ENCODE measurements around the gene SBNO2.
A peak's percentile ranks its signal among the peaks of the same experiment; 100 is the strongest.

SBNO2 gene

DNA sequence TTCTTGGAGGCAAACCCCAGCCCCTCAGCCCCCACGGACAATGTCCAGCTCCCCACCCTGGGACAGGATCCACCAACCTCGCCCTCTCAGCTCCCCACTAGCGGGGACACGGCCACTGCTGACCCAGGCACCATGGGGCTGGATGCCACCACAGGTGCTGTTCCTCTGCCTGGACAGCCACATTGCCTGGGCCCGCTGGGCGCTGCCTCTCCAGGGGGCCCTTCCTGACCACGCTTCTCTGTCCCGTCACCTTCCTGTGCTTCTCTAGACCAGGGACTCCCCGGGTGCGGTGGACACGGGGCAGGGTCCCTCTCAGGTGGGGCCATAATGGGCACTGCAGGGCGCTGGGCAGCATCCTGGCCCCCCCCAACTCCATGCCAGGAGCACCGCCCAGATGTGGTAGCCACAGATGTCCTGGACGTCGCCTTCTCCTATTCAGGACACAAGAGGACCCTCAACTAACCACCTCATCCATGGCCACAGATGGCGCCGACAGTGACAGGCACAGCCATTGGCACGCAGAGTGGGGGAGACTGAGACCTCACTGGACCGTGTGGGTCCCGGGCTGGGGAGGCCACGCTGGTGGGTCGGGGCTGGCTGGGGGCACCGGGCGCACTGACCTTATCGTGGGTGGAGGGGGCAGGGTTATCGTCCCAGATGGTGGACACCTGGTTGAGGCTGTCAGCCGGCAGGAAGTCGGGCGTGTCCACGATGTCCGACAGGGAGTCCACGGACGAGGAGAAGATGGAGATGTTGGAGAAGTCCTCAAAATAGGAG, 46.9 kb downstream of the SBNO2 start:
- TF ChIP-seq, protein P1, sequence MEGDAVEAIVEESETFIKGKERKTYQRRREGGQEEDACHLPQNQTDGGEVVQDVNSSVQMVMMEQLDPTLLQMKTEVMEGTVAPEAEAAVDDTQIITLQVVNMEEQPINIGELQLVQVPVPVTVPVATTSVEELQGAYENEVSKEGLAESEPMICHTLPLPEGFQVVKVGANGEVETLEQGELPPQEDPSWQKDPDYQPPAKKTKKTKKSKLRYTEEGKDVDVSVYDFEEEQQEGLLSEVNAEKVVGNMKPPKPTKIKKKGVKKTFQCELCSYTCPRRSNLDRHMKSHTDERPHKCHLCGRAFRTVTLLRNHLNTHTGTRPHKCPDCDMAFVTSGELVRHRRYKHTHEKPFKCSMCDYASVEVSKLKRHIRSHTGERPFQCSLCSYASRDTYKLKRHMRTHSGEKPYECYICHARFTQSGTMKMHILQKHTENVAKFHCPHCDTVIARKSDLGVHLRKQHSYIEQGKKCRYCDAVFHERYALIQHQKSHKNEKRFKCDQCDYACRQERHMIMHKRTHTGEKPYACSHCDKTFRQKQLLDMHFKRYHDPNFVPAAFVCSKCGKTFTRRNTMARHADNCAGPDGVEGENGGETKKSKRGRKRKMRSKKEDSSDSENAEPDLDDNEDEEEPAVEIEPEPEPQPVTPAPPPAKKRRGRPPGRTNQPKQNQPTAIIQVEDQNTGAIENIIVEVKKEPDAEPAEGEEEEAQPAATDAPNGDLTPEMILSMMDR (IDR thresholded peaks at IDR 0.05; ENCODE audit: low read depth, low read length): no peak
- DNase-seq (ENCODE audit: extremely low read depth, low read depth): no peak

DNA sequence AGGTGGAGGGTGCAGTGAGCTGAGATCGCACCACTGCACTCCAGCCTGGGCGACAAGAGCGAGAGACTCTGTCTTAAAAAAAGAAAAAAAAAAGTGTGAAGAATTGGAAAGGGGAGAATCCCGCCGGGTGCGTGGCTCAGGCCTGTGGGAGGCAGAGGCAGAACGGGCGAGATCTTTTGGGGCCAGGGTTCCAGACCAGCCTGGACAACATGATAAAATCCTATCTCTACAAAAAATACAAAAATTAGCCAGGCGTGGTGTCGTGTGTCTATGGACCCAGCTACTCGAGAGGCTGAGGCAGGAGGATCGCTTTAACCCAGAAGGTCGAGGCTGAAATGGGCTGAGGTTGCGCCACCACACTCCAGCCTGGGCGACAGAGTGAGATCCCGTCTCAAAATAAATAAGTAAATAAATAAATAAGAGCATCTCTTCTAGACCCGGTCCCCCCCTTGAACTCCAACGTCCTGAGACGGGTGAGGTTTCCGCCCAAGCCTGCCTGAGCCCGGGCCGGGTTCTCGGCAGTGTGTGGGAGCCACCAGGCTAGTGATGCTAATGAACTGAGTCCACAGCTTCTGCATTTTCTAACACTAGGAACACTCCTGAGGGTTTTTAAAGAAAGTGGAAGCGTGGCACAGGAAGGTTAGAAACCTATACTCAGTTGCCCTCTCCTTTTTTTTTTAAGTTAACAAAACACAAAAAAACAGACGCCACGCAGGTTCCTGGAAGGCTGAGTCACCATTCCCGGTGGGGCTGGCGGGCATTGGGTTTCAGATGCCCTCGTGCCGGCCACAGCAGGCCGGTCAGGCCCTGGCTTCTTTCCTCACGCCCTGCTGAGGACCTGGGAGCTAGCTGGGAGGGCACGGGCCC, 48.2 kb downstream of the SBNO2 start:
- DNase-seq (ENCODE audit: extremely low read depth, low read depth): no peak

DNA sequence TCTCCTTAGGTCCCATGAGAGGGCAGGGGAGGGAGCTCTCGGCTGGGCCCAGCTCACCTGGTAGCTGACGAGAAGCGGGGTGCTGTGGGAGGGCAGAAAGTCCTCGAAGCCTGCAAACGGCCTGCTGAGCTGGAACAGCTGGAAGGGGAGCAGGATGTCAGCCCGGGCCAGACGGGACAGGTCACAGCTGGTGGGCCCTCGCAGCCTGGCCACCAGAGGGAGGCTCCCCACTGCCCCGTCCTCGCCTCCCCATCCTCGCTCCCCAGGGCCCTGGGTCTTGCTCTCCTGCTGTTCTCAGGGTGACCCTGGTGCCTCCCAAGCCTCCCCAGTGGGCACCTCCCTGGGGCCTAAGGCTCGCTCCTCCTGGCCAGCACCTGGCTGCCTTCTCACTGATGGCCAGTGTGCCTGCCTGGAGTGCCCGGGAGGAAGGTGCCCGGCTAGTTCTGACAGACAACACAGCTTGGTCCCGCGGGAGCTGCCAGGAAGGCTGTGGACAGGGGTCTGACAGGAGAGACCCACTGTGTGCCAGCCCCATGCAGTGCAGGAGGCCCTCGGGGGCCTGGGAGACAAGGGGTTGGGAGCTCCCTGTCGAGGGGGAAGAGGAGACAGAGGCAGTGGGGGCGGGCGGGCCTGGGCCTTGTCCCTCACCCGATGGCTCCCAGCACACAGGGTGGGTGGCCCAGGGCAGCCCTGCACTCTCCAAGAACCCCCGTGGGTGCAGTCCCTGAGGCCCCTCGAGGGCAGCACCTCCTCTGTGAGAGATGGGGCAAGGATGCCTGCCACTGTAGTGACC, 50.0 kb downstream of the SBNO2 start:
- DNase-seq (ENCODE audit: extremely low read depth, low read depth): no peak
- TF ChIP-seq, protein P1 (IDR thresholded peaks at IDR 0.05; ENCODE audit: low read depth, low read length): no peak

More for the DNA sequence above, 48.2 kb downstream of the SBNO2 start:
- TF ChIP-seq, protein P1 (IDR thresholded peaks at IDR 0.05; ENCODE audit: low read depth, low read length): no peak

DNA sequence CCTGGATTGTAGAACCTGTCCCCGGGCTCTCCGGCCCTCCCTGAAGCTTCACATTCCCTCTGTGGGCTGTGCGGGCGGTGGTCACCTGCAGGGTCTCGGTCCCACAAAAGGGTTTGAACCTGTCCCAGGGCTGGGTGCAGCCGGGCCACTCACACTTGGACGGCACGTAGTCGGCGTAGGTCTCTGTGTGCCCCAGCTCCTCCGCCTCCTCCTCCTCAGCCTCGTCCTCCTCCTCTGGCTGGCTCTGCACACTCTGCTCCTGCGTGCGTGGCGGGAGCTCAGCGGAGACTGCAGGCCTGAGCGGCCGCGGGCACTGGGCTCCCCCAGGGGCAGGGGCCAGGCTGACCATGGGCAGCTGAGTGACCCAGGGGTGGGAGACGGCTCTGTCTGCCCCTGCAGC, 50.7 kb downstream of the SBNO2 start:
- no peak for DNase-seq (ENCODE audit: extremely low read depth, low read depth)
- TF ChIP-seq, protein P1 (IDR thresholded peaks at IDR 0.05; ENCODE audit: low read depth, low read length): no peak

DNA sequence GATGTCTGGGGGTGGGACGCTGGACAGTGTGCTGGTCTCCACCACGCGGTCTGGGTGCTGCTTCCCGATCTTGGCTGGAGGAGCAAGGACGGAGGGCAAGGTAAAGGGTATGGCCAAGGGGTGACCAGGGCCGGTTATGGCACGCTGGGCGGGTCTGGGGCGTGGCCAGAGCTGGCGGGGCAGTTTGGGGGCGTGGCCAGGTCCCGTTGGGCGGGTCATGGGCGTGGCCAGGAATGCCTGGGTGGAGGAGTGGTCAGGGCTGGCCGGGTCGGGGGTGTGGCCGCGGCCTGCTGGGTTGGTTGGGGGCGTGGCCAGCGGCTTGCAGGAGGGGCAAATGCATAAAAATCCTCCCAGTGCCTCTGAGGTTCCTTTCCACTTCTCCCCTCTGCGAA, 51.1 kb downstream of the SBNO2 start:
- DNase-seq (ENCODE audit: extremely low read depth, low read depth): peak; percentile 60
- TF ChIP-seq, protein P1 (IDR thresholded peaks at IDR 0.05; ENCODE audit: low read depth, low read length): no peak

DNA sequence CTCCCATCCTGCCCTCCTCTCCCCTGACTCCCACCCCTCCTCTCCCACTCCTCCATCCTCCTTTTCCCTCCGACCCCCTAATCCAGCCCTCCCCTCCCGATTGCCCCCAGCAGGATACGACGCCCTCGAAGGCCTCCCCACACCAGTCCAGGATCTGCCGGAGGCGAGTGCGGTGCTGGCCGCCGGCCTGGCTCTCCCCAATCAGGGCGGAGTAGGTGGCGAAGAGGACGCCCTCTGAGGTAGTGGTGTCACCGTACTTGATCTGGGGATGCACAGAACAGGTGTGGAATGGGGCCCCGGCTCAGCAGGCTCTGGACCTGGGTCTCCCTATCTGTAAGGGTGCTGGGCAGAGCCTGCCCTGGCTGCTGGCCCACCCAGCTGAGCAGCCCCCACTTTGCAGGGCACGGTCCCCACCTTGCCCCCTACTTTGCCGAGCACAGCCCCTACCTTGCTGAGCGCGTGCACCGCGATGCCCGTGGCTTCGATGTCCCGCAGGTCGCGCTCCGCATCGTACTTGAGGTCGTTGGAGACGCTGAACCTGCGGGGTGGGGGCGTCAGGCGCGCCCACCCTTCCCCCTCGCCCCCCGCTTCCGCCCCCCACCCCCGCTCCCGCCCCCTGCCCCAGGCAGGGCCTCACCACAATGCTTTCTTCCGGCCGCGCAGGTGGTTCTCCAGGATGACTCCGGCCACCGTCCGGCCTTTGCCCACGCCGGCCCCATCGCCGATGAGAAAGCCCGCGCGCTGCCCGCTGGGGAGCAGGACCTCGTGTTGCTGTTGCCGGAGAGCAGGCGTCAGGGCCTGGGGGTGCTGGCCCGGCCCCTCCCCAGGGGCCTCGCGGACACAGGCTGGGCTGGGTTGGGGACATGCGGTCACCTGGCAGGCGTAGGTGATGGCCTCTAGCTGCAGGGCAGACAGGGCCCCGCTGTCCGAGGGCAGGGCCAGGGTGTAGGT, 51.8 kb downstream of the SBNO2 start:
- no peak for DNase-seq (ENCODE audit: extremely low read depth, low read depth)
- TF ChIP-seq, protein P1 (IDR thresholded peaks at IDR 0.05; ENCODE audit: low read depth, low read length): no peak

All from AG09319 (cell line).